Neural cell (in vitro differentiated cells): ENCODE measurements around the gene ADIPOR2. TPM values are rescaled to one million over a fixed set of nuclear protein-coding genes. Genes with fewer than 3 reads are reported as not detected.

Source experiments
- H2AFZ ChIP-seq: fragments of 200-600, 300-800 bp; sonication (generic), shearing (Covaris generic); 2 replicates; pipeline ENCODE4 v1.6.0; 2014; ENCODE audit warnings: low read depth, mild to moderate bottlenecking, antibody characterized with exemption, low read length, moderate library complexity
- H3F3A ChIP-seq: fragments of 200-600 bp; shearing (Covaris generic); 2 replicates; pipeline ENCODE4 v1.6.1; 2016; ENCODE audit warnings: mild to moderate bottlenecking, moderate library complexity, mixed read lengths, antibody characterized with exemption, low read length; ENCODE audit not compliant: insufficient read depth, poor library complexity, severe bottlenecking
- H3K27ac ChIP-seq: fragments of 200-600, 300-800 bp; sonication (generic), shearing (Covaris generic); 2 replicates; pipeline ENCODE4 v1.5.1; 2014; ENCODE audit warnings: mild to moderate bottlenecking, low read length, moderate library complexity
- H3K27me3 ChIP-seq: fragments of 300-800, 200-600 bp; sonication (generic), shearing (Covaris generic); 2 replicates; pipeline ENCODE4 v1.6.0; 2014; ENCODE audit warnings: mild to moderate bottlenecking, low read depth, low read length, moderate library complexity; ENCODE audit not compliant: insufficient read depth
- H3K36me3 ChIP-seq: fragments of 300-800, 200-600 bp; sonication (generic), shearing (Covaris generic); 2 replicates; pipeline ENCODE4 v1.5.1; 2014; ENCODE audit warnings: mild to moderate bottlenecking, antibody characterized with exemption, low read length, moderate library complexity; ENCODE audit not compliant: insufficient read depth
- H3K4me2 ChIP-seq: fragments of 300-800, 200-600 bp; sonication (generic), shearing (Covaris generic); 2 replicates; pipeline ENCODE4 v1.6.0; 2014; ENCODE audit warnings: mild to moderate bottlenecking, low read length
- H3K4me3 ChIP-seq: fragments of 300-800, 200-600 bp; sonication (generic), shearing (Covaris generic); 2 replicates; pipeline ENCODE4 v1.5.1; 2014; ENCODE audit warnings: mild to moderate bottlenecking, low read length, moderate library complexity
- H3K79me2 ChIP-seq: fragments of 200-600 bp; shearing (Covaris generic); replicated peaks from 2 replicates; pipeline ENCODE4 v1.6.0; 2014; ENCODE audit warnings: mild to moderate bottlenecking, low read length, moderate library complexity; ENCODE audit not compliant: insufficient read depth
- H3K9ac ChIP-seq: fragments of 300-800, 200-600 bp; sonication (generic), shearing (Covaris generic); 2 replicates; pipeline ENCODE4 v1.6.1; 2016; ENCODE audit warnings: mild to moderate bottlenecking, low read length, mixed read lengths
- H3K9me2 ChIP-seq: fragments of 200-600 bp; shearing (Covaris generic); 2 replicates; pipeline ENCODE4 v1.6.1; 2016; ENCODE audit warnings: mild to moderate bottlenecking, low read length, mixed read lengths; ENCODE audit not compliant: insufficient read depth
- H3K9me3 ChIP-seq: fragments of 200-600, 300-800 bp; sonication (generic), shearing (Covaris generic); 2 replicates; pipeline ENCODE4 v1.6.1; 2016; ENCODE audit warnings: mild to moderate bottlenecking, mixed run types, low read length, moderate library complexity, mixed read lengths
- H4K20me1 ChIP-seq: fragments of 200-600 bp; shearing (Covaris generic); 2 replicates; pipeline ENCODE4 v1.6.1; 2016; ENCODE audit warnings: mild to moderate bottlenecking, mixed run types; ENCODE audit not compliant: insufficient read depth
- EP300 ChIP-seq: fragments of 450-650 bp; conservative IDR thresholded peaks from 2 replicates; pipeline ENCODE4 v1.6.1; 2014; ENCODE audit warnings: antibody characterized with exemption, mild to moderate bottlenecking, moderate library complexity; ENCODE audit not compliant: poor library complexity, severe bottlenecking
- EZH2 ChIP-seq: fragments of 200-600, 300-800 bp; shearing (Covaris generic), sonication (generic); IDR thresholded peaks from 2 replicates; pipeline ENCODE4 v1.6.1; 2014; ENCODE audit warnings: antibody characterized with exemption, low read length, borderline replicate concordance, mild to moderate bottlenecking; ENCODE audit not compliant: insufficient read depth, poor library complexity, severe bottlenecking
- MXI1 ChIP-seq: fragments of 450-650 bp; conservative IDR thresholded peaks from 2 replicates; pipeline ENCODE4 v1.6.1; 2014; ENCODE audit warnings: antibody characterized with exemption, mild to moderate bottlenecking; ENCODE audit not compliant: poor library complexity, severe bottlenecking
- POLR2AphosphoS5 ChIP-seq: IDR thresholded peaks from 2 replicates; pipeline ENCODE4 v1.6.1; 2012
- RAD21 ChIP-seq: fragments of 450-650 bp; conservative IDR thresholded peaks from 2 replicates; pipeline ENCODE4 v1.6.1; 2014; ENCODE audit warnings: antibody characterized with exemption, mild to moderate bottlenecking, moderate library complexity
- REST ChIP-seq: IDR thresholded peaks from 2 replicates; pipeline ENCODE4 v1.6.1; 2012; ENCODE audit warnings: borderline replicate concordance
- SMC3 ChIP-seq: fragments of 450-650 bp; conservative IDR thresholded peaks from 2 replicates; pipeline ENCODE4 v1.6.1; 2014; ENCODE audit warnings: antibody characterized with exemption, mild to moderate bottlenecking, moderate library complexity; ENCODE audit not compliant: poor library complexity
- TAF1 ChIP-seq: IDR thresholded peaks from 2 replicates; pipeline ENCODE4 v1.6.1; 2012; ENCODE audit warnings: low read depth
- polyA plus RNA-seq: library from polyadenylated mRNA; depleted of rRNA; stranded (reverse); fragments of >200 nt; gene quantifications from 2 replicates; pipeline ENCODE4 v1.2.3, GENCODE V29; 2014
- TF ChIP-seq, protein P1 (sequence below): fragments of 450-650 bp; IDR thresholded peaks from 2 replicates; pipeline ENCODE4 v1.5.1; 2014; ENCODE audit warnings: antibody characterized with exemption, mild to moderate bottlenecking, moderate library complexity; ENCODE audit not compliant: poor library complexity, severe bottlenecking

ADIPOR2 gene
- polyA plus RNA-seq, 1 donor from 2014 or later: 18.5 TPM

GRCh38 chr12:1747609-1748008, 56.7 kb downstream of the ADIPOR2 start:
- TF ChIP-seq RAD21 (no peak), EZH2 (no peak), SMC3 (no peak), REST (no peak), MXI1 (no peak), EP300 (no peak), TAF1 (no peak), POLR2AphosphoS5 (no peak)
- TF ChIP-seq, protein P1, sequence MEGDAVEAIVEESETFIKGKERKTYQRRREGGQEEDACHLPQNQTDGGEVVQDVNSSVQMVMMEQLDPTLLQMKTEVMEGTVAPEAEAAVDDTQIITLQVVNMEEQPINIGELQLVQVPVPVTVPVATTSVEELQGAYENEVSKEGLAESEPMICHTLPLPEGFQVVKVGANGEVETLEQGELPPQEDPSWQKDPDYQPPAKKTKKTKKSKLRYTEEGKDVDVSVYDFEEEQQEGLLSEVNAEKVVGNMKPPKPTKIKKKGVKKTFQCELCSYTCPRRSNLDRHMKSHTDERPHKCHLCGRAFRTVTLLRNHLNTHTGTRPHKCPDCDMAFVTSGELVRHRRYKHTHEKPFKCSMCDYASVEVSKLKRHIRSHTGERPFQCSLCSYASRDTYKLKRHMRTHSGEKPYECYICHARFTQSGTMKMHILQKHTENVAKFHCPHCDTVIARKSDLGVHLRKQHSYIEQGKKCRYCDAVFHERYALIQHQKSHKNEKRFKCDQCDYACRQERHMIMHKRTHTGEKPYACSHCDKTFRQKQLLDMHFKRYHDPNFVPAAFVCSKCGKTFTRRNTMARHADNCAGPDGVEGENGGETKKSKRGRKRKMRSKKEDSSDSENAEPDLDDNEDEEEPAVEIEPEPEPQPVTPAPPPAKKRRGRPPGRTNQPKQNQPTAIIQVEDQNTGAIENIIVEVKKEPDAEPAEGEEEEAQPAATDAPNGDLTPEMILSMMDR: no peak
- Histone ChIP-seq H3K36me3 (no peaks in the 10 kb centered on the region), H4K20me1 (no peaks in the 10 kb centered on the region), H3K79me2 (peaks cover 23% of the 10 kb centered on the region), H3K9me2 (no peaks in the 10 kb centered on the region), H3K27me3 (no peaks in the 10 kb centered on the region), H3K4me2 (no peak overlapping the region), H2AFZ (no peak overlapping the region), H3K4me3 (no peak overlapping the region), H3K9me3 (no peaks in the 10 kb centered on the region), H3K27ac (no peak overlapping the region), H3K9ac (no peak overlapping the region), H3F3A (no peaks in the 10 kb centered on the region)

- Histone ChIP-seq H3K9me2 (no peaks in the 10 kb centered on the region), H3K36me3 (no peaks in the 10 kb centered on the region), H3F3A (no peaks in the 10 kb centered on the region), H3K27me3 (no peaks in the 10 kb centered on the region), H3K79me2 (peaks cover 15% of the 10 kb centered on the region), H3K9ac (no peak overlapping the region), H3K9me3 (no peaks in the 10 kb centered on the region), H4K20me1 (no peaks in the 10 kb centered on the region), H3K27ac (no peak overlapping the region), H3K4me2 (no peak overlapping the region), H3K4me3 (no peak overlapping the region), H2AFZ (no peak overlapping the region)
- TF ChIP-seq POLR2AphosphoS5 (no peak), RAD21 (no peak), MXI1 (no peak), SMC3 (no peak), TAF1 (no peak)
- TF ChIP-seq, protein P1: no peak
Observed at GRCh38 chr12:1749019-1749418, 58.1 kb downstream of the ADIPOR2 start.
